ENCODE data around the gene PTPRF.

PTPRF gene

DNA sequence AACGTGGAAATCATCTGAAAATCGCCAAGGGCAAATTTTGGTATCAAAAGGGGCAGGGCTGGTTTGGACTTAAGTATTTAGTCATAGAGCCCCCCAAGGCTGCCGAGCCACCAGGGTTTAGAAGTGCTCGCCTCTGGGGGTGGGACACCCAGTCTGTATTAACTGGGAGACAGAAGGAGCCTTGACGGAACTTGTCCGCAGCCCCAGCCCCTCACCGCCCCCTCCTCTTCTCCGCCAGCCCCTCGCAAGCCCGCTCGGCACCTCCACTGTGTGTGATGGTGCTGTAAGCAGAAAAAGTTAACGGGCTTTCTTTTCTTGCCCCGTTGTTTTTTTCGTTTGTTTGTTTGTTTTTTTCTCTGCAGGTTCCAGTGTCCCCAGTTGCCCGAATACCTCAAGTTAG lies 81.7 kb downstream of the PTPRF start:
- DNase-seq = no peak

- DNase-seq = no peak
These were observed 82.6 kb downstream of the PTPRF start for GRCh38 chr1:43613075-43613942.

DNA sequence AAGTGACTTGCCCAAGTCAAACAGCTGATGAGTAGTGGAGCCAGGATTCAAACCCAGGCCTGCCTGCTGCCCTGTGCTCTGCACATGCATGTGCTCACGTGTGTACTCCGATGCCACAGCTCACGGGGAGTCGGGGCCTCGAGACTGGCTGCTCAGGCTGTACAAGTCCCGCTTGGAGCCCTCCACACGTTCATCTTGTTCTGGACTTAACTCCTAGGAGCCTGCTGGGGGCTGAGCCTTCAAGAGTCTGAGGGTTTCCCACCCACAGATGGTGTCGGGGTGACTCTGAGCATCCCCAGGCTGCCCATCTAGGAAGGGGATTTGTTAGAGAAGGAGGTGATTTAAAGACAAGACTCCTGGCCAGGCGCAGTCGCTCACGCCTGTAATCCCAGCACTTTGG lies 83.5 kb downstream of the PTPRF start:
- DNase-seq = no peak

GRCh38 chr1:43614891-43615290 lies 84.2 kb downstream of the PTPRF start:
- DNase-seq = no peak

- DNase-seq = no peak
These were observed 85.7 kb downstream of the PTPRF start for GRCh38 chr1:43616383-43616782.

DNA sequence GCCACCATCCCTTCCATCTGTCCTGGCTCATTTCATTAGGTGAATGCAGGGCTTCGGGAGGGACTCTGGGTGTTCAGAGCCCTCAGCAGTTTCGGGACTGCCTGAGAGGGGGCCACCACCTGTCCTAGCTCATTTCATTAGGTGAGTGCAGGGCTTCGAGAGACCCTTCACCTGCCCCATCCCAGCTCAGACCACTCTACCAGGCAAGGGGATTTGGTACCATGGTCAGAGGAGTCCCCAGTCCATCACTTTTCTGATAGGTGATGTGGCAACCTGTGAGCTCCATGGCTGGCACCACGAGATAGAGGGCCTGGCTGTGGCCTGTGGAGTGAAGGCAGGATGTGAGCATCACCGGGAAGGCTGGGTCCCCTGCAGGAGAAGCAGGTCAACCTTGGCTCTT lies 86.3 kb downstream of the PTPRF start:
- no peak for DNase-seq

GRCh38 chr1:43617668-43618067 lies 87.0 kb downstream of the PTPRF start:
- no peak for DNase-seq

- DNase-seq = no peak
These were observed 88.0 kb downstream of the PTPRF start for GRCh38 chr1:43618521-43619313.

GRCh38 chr1:43619314-43619790 lies 88.7 kb downstream of the PTPRF start:
- no peak for DNase-seq

GRCh38 chr1:43619996-43620920 lies 89.6 kb downstream of the PTPRF start:
- no peak for DNase-seq

GRCh38 chr1:43620956-43621355 lies 90.3 kb downstream of the PTPRF start:
- no peak for DNase-seq

- no peak for DNase-seq
These were observed 90.7 kb downstream of the PTPRF start for GRCh38 chr1:43621386-43621785.

DNA sequence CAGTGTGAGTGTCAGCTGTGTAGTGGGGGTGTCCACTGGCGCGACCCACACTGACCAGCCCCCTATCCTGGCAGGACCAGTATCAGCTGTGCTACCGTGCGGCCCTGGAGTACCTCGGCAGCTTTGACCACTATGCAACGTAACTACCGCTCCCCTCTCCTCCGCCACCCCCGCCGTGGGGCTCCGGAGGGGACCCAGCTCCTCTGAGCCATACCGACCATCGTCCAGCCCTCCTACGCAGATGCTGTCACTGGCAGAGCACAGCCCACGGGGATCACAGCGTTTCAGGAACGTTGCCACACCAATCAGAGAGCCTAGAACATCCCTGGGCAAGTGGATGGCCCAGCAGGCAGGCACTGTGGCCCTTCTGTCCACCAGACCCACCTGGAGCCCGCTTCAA lies 91.2 kb downstream of the PTPRF start:
- no peak for DNase-seq

GRCh38 chr1:43622471-43622870 lies 91.8 kb downstream of the PTPRF start:
- DNase-seq = no peak

- no peak for DNase-seq
These were observed 92.5 kb downstream of the PTPRF start for GRCh38 chr1:43622901-43623780.

- no peak for DNase-seq
These were observed 94.5 kb downstream of the PTPRF start for GRCh38 chr1:43625063-43625780.

GRCh38 chr1:43632135-43632670 lies 101.5 kb downstream of the PTPRF start:
- DNase-seq = no peak

DNA sequence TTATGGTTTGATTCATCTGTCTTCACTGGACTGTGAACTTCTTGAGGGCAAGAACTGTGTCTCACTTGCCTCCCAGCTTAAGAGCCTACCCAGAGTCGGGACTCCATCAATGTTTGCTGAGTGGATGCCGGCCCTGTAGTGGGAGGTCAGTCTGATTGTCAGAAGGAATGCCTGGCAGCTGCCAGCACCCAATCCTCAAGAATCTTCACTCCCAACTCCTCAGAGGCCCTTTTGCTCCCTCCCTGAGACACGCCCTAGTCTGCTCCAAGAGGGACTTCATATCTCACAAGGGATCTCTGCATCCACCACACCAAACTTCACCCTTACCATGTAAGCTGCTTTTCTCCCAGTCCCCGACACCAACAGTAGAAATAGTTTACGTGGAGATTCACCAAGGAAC lies 104.0 kb downstream of the PTPRF start:
- no peak for DNase-seq

- DNase-seq = no peak
These were observed 105.4 kb downstream of the PTPRF start for GRCh38 chr1:43636006-43636641.

GRCh38 chr1:43637267-43637666 lies 106.6 kb downstream of the PTPRF start:
- DNase-seq = no peak

All from NCI-H2227 treated with DMSO at 0.1 percent for 48 hours (cell line).